Gastrocnemius medialis (tissue), 4 donors: ENCODE measurements around the gene APOBEC2.

Source experiments
- POLR2A ChIP-seq, 2 donors: fragments of 450-650 bp; IDR thresholded peaks; one replicate each; pipeline ENCODE4 v1.6.1; 2017; ENCODE audit warnings: antibody characterized with exemption in 2 of 2, mild to moderate bottlenecking in 2 of 2, moderate library complexity in 2 of 2
- TF ChIP-seq, protein P1 (sequence below), 5 experiments: fragments of 450-650 bp in 3 of 5; fragments of 200-600 bp in 2 of 5; sonication (generic) in 2 of 5; IDR thresholded peaks in 4 of 5; conservative IDR thresholded peaks in 1 of 5; 1 replicate in 4 of 5; 2 replicates in 1 of 5; pipeline ENCODE4 v1.5.1; 2016 to 2019; ENCODE audit warnings: antibody characterized with exemption in 5 of 5, mild to moderate bottlenecking in 3 of 5, moderate library complexity in 3 of 5

- TF ChIP-seq, protein P1, sequence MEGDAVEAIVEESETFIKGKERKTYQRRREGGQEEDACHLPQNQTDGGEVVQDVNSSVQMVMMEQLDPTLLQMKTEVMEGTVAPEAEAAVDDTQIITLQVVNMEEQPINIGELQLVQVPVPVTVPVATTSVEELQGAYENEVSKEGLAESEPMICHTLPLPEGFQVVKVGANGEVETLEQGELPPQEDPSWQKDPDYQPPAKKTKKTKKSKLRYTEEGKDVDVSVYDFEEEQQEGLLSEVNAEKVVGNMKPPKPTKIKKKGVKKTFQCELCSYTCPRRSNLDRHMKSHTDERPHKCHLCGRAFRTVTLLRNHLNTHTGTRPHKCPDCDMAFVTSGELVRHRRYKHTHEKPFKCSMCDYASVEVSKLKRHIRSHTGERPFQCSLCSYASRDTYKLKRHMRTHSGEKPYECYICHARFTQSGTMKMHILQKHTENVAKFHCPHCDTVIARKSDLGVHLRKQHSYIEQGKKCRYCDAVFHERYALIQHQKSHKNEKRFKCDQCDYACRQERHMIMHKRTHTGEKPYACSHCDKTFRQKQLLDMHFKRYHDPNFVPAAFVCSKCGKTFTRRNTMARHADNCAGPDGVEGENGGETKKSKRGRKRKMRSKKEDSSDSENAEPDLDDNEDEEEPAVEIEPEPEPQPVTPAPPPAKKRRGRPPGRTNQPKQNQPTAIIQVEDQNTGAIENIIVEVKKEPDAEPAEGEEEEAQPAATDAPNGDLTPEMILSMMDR (IDR thresholded peaks at IDR 0.05 in 4 of 5, conservative IDR thresholded peaks at IDR 0.05 in 1 of 5), result no peak
- TF ChIP-seq POLR2A (IDR thresholded peaks at IDR 0.05), result no peak
These were observed 40.7 kb downstream of the APOBEC2 start for GRCh38 chr6:41093729-41094128.
